Uterus (tissue), 2 donors: Measurements from ENCODE around the gene SEL1L2.

ENCODE experiments used
- CTCF ChIP-seq, 4 experiments: fragments of 200-600 bp in 2 of 4; fragments of 450-650 bp in 2 of 4; sonication (generic) in 2 of 4; IDR thresholded peaks; one replicate each; pipeline ENCODE4 v1.5.1; 2016 to 2019; ENCODE audit warnings: antibody characterized with exemption in 4 of 4, mild to moderate bottlenecking in 2 of 4, moderate library complexity in 1 of 4
- POLR2A ChIP-seq, 2 donors: fragments of 450-650 bp; IDR thresholded peaks; one replicate each; pipeline ENCODE4 v1.6.1; 2016; ENCODE audit warnings: antibody characterized with exemption in 2 of 2, mild to moderate bottlenecking in 1 of 2, moderate library complexity in 1 of 2

DNA sequence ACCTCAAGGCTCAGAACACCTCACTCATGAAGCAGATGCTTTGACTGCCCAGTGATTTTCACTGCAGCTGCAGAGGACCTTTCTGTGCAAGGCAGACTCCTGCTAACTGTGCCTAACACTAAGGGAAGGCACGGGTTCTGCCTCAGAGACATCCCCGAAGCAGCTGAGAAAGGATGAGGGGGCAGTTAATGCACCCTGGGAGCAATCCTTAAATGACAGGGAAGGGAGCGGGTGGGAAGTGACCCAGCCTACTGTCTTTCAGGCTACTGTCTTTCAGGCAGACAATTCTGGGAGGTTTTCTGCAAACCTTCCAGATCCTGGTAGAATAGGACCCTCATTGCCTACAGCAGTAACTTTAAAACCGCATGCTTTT is 150.3 kb downstream of the SEL1L2 start:
- TF ChIP-seq POLR2A (IDR thresholded peaks at IDR 0.05) (no peak), CTCF (IDR thresholded peaks at IDR 0.05) (no peak)
